HG02642 (cell line): ENCODE data around the gene LRFN3.
"Not testable (repeated sequence)": the region's sequence is repeated elsewhere in the genome, so short reads cannot be mapped to it uniquely, and the experiment has no call there.

ENCODE experiments used
- ATAC-seq: cut with Tn5 transposase; IDR thresholded peaks from one replicate; pipeline ENCODE4 v1.9.1; 2021; ENCODE audit warnings: mild to moderate bottlenecking; ENCODE audit not compliant: unreplicated experiment, poor library complexity

Gene LRFN3

GRCh38 chr19:35935911-35936737 lies at the start of gene LRFN3:
Gene LRFN3 (plus strand): TSS chr19:35936374. CDS start chr19:35939426, 3,052 bp downstream.
- no peak for ATAC-seq

- no peak for ATAC-seq
Measured at GRCh38 chr19:35887197-35887596, 49.0 kb upstream of the LRFN3 start.

GRCh38 chr19:35888398-35888797 lies 47.8 kb upstream of the LRFN3 start:
- ATAC-seq, result no peak

- ATAC-seq, result no peak
Measured at GRCh38 chr19:35889370-35890112, 46.6 kb upstream of the LRFN3 start.

- no peak for ATAC-seq
Measured at GRCh38 chr19:35890113-35890650, 46.0 kb upstream of the LRFN3 start.

- ATAC-seq, result not testable (repeated sequence)
Measured at GRCh38 chr19:35891819-35892218, 44.4 kb upstream of the LRFN3 start.

- no peak for ATAC-seq
Measured at GRCh38 chr19:35894342-35894741, 41.8 kb upstream of the LRFN3 start.

- no peak for ATAC-seq
Measured at GRCh38 chr19:35895911-35896642, 40.1 kb upstream of the LRFN3 start.

- ATAC-seq, result no peak
Measured at GRCh38 chr19:35896643-35897040, 39.5 kb upstream of the LRFN3 start.

GRCh38 chr19:35897706-35898451 lies 38.3 kb upstream of the LRFN3 start:
- ATAC-seq, result no peak

- no peak for ATAC-seq
Measured at GRCh38 chr19:35898499-35898809, 37.7 kb upstream of the LRFN3 start.

GRCh38 chr19:35899547-35900214 lies 36.5 kb upstream of the LRFN3 start:
- peak; percentile 51 for ATAC-seq

- ATAC-seq, result no peak
Measured at GRCh38 chr19:35901055-35901644, 35.0 kb upstream of the LRFN3 start.

- ATAC-seq, result no peak
Measured at GRCh38 chr19:35901854-35902661, 34.1 kb upstream of the LRFN3 start, which contains the start of gene HCST. Gene HCST (plus strand): TSS chr19:35902529. CDS start chr19:35902594, 65 bp downstream.

GRCh38 chr19:35902870-35903475 lies 33.2 kb upstream of the LRFN3 start:
- no peak for ATAC-seq

- peak; percentile 38 for ATAC-seq
Measured at GRCh38 chr19:35903550-35904179, 32.5 kb upstream of the LRFN3 start.

- ATAC-seq, result no peak
Measured at GRCh38 chr19:35904311-35905068, 31.7 kb upstream of the LRFN3 start.
